Gastroesophageal sphincter (tissue), 3 donors: ENCODE data around the gene BIVM.

Experiments
- EP300 ChIP-seq: sonication (generic); formaldehyde crosslinking; IDR thresholded peaks from one replicate; pipeline ENCODE4 v1.6.1; 2017; ENCODE audit warnings: antibody characterized with exemption, mild to moderate bottlenecking
- POLR2A ChIP-seq, 2 donors: fragments of 450-650 bp; IDR thresholded peaks; one replicate each; pipeline ENCODE4 v1.6.1; 2017; ENCODE audit warnings: antibody characterized with exemption in 2 of 2, mild to moderate bottlenecking in 2 of 2, moderate library complexity in 1 of 2
- POLR2AphosphoS5 ChIP-seq: sonication (generic); formaldehyde crosslinking; IDR thresholded peaks from one replicate; pipeline ENCODE4 v1.6.1; 2017; ENCODE audit warnings: antibody characterized with exemption
- TF ChIP-seq, protein P1 (sequence below), 4 experiments: fragments of 200-600 bp in 2 of 4; fragments of 450-650 bp in 2 of 4; sonication (generic) in 1 of 4; IDR thresholded peaks; one replicate each; pipeline ENCODE4 v1.5.1; 2017 to 2019; ENCODE audit warnings: antibody characterized with exemption in 4 of 4, mild to moderate bottlenecking in 2 of 4, moderate library complexity in 2 of 4

DNA sequence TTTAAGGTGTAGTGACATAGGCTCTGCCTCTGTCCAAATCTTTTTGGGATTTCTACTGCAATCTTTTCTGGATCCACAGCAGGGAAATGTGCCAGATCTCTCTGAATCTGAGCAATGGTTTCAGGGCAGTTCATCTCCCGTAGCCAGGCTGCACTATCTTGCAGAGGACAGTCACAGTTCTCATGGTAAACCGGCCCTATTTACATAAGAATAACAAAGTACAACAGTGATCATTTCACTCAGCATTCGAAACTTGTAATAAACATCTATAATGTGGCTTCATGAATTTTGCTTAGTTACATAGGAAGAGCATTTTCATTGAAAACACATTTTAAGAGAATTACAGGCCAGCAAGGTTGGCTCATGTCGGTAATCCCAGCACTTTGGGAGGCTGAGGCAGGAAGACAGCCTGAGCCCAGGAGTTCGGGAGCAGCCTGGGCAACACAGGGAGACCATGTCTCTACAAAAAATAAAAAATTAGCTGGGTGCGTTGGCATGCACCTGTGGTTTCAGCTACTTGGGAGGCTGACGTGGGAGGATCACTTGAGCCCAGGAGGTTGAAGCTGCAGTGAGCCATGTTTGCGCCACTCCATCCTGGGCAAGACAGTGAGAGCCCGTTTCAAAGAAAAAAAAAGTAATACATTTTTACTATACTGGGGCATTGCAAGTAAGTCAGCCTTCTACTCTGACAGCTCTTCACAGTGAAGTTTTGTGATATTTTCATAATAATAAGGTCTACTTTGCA is 5.1 kb upstream of the BIVM start:
- TF ChIP-seq, protein P1, sequence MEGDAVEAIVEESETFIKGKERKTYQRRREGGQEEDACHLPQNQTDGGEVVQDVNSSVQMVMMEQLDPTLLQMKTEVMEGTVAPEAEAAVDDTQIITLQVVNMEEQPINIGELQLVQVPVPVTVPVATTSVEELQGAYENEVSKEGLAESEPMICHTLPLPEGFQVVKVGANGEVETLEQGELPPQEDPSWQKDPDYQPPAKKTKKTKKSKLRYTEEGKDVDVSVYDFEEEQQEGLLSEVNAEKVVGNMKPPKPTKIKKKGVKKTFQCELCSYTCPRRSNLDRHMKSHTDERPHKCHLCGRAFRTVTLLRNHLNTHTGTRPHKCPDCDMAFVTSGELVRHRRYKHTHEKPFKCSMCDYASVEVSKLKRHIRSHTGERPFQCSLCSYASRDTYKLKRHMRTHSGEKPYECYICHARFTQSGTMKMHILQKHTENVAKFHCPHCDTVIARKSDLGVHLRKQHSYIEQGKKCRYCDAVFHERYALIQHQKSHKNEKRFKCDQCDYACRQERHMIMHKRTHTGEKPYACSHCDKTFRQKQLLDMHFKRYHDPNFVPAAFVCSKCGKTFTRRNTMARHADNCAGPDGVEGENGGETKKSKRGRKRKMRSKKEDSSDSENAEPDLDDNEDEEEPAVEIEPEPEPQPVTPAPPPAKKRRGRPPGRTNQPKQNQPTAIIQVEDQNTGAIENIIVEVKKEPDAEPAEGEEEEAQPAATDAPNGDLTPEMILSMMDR (IDR thresholded peaks at IDR 0.05), result no peak
- no peak for TF ChIP-seq POLR2A (IDR thresholded peaks at IDR 0.05)
- no peak for TF ChIP-seq POLR2AphosphoS5
- TF ChIP-seq EP300, result no peak
